ENCODE results near the gene GFAP. TPM values are rescaled to one million over a fixed set of nuclear protein-coding genes. Genes with fewer than 3 reads are reported as not detected.

The GFAP gene
- total RNA-seq, 4 donors from 2014 or later: 2.4 to 15.3 (median 5.2) TPM

DNA sequence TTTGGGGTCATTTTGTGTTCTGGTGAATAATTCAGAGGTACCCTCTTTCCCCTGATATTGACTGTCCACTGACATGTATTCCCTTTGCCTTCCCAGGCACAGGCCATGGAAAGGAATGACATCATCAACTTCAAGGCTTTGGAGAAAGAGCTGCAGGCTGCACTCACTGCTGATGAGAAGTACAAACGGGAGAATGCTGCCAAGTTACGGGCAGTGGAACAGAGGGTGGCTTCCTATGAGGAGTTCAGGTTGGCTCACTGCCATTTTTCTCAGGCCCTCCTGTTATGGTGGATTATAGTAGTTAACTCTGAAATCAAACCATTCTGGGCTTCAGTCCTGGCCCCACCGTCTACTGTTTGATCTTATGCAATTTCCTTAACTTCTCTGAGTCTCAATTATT, 14.4 kb downstream of the GFAP start:
- TF ChIP-seq, protein P1, sequence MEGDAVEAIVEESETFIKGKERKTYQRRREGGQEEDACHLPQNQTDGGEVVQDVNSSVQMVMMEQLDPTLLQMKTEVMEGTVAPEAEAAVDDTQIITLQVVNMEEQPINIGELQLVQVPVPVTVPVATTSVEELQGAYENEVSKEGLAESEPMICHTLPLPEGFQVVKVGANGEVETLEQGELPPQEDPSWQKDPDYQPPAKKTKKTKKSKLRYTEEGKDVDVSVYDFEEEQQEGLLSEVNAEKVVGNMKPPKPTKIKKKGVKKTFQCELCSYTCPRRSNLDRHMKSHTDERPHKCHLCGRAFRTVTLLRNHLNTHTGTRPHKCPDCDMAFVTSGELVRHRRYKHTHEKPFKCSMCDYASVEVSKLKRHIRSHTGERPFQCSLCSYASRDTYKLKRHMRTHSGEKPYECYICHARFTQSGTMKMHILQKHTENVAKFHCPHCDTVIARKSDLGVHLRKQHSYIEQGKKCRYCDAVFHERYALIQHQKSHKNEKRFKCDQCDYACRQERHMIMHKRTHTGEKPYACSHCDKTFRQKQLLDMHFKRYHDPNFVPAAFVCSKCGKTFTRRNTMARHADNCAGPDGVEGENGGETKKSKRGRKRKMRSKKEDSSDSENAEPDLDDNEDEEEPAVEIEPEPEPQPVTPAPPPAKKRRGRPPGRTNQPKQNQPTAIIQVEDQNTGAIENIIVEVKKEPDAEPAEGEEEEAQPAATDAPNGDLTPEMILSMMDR (IDR thresholded peaks at IDR 0.05; ENCODE audit: low read depth): no peak

DNA sequence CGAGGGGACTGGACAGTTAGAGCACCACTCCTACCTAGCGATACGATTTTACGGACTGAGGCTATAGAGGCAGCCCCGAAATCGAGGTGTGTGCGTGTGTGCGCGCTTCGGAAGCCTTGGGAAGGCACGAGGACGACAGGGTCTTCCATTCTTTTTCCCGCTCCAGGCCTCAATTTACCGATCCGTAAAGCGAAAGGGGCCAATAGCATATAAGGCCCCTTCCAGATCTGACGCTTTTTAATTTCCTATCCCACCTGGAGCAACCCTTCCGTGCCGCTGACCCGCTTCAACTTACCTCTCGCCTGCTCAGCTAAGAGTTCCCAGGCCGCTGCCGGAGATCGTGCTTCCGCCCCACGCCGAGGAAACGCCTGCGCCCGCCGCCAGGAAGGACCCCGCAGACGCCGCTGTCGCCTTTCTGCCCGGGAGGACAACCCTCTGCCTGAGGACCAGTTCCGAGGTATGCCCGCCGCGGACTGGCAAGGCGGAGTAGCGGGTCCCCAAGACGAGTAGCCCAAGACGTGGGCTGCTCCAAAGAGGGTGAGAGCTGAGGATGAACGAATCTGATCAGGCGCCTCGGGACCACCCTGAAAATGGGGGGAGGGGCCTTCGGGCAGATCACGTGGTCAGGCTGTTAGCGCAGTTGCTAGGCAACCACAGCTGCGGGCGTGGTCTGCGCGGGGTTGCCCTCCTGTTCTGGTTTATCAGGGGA, 16.1 kb downstream of the GFAP start, which contains the start of gene EFTUD2:
EFTUD2 (minus strand) TSS at position 372 of the 709 bp plus-strand sequence. CDS start 4,924 bp downstream, outside the sequence.
- TF ChIP-seq, protein P1 (IDR thresholded peaks at IDR 0.05; ENCODE audit: low read depth): no peak

DNA sequence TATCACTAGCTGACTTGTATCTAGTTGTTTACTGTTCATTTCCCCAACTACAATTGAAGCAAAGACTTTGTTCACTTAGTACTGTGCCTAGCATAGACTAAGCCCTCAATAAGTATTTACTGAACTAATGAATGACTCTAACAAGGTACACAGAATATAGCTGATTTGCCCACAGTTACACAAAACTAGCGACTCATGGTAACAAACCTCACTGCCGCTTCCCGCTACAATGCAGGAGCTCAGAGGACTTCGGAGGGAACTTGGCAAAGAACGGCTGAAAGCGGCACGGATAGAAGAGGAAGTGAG, 16.6 kb downstream of the GFAP start:
- TF ChIP-seq, protein P1 (IDR thresholded peaks at IDR 0.05; ENCODE audit: low read depth): no peak

DNA sequence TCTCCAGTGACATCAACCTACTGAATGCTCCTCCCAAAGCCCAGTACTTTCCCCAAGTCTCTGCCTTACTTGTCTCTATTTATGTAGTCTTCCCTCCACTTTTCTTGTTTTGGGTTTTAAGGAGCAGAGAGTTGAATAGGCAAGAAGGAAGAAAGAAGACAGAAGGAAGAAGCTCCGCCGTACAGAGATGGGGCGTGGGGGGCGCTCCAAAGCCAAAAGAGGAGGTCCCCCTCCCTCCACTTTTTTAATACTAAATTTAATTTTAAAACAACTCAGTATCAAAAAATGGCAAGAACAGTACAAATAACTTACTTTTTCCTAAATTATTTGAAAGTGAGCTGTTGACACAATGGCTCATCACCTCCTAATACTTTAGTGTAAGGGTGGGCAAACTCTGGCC, 20.7 kb downstream of the GFAP start:
- TF ChIP-seq, protein P1 (IDR thresholded peaks at IDR 0.05; ENCODE audit: low read depth): no peak

DNA sequence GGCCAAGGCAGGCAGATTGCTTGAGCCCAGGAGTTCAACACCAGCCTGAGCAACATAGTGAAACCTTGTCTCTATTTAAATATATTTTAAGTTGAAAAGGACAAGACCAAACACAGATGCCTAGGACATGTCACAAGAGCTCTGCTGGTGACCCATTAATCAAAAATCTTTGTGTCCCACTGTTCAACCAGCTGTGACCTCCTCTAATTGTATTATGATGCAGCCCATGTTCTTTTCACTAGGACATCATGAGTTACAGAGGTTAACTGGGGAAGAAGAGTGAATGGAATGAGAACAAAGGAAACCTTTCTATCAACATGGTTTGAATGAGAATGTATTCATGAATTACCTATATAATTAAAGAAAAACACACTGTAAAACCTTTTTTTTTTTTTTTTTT, 23.1 kb downstream of the GFAP start:
- TF ChIP-seq, protein P1 (IDR thresholded peaks at IDR 0.05; ENCODE audit: low read depth): no peak

DNA sequence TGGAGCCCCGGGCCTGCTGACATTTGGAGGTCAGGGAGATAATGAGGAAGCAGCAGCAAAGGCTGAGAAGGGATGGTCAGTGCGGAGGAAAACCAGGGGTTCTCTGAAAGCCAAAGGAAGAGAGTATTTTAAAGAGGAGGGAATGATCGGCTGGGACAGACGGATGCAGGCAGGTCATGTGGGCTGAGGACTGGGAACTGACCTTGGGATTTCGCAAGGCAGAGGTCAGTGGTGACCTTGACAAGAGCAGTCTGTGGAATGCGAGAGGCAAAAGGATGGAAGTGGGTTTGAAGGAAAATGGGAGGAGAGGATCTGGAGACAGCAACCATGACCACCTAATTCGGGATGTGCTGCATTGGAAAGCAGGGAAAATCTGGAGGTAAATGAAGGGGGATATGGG, 26.3 kb downstream of the GFAP start:
- TF ChIP-seq, protein P1 (IDR thresholded peaks at IDR 0.05; ENCODE audit: low read depth): no peak

DNA sequence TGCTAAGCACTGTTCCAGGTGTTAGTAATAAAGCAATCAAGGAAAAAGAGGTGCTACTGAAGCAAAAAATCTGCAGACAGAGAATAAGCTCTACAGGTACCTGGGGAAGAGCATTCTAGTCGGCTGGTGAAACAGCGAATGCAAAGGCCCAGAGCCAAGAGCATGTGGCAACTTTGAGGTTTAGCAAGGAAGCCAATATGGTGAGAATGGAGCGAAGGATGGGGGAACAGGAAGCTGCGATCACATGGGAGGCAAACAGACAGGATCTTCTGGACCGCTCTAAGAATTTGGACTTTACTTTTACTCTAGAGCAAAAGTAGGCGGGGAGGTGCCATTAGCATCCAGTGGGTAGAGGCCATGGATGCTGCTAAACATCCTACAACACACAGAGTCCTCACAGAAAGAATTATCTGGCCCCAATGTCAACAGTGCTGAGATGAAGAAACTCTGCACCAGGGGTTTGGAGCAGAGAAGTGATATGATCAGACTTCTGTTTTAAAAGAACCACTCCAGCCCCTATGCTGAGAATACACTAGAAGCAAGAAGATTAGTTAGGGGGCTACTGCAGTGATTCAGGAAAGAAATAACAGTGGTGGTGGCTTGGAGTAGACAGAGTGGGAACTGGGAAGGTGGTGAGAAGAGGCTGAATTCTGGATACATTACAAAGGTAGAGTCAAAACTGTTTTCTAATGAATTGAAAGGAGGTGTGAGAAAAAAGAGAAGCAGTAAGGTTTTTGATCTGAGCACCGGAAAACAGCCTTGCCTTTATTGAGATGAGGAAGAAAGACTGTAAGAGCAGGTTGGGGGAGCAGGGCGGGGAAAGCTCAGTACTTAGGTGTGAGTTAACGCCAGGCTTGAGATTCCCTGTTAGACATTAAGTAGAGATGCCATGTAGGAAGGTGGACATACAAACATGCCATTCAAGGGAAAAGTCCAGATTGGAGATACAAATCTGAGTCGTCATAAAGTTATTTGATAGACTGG, 27.0 kb downstream of the GFAP start:
- TF ChIP-seq, protein P1 (IDR thresholded peaks at IDR 0.05; ENCODE audit: low read depth): no peak

All from subcutaneous adipose tissue (tissue), 4 donors.